Smooth muscle cell (in vitro differentiated cells): ENCODE measurements around the gene VPS41. TPM values are rescaled to one million over a fixed set of nuclear protein-coding genes. Genes with fewer than 3 reads are reported as not detected.

Experiments used
- DNase-seq: peaks from one replicate; lab custom pipeline; 2025; ENCODE audit not compliant: unreplicated experiment; lab: John Stamatoyannopoulos, UW
- H2AFZ ChIP-seq: fragments of 200-600 bp; sonication (generic); 2 replicates; pipeline ENCODE4 v1.6.0; 2016; ENCODE audit warnings: antibody characterized with exemption, low read depth, mild to moderate bottlenecking
- H3F3A ChIP-seq: fragments of 200-600 bp; sonication (generic); 2 replicates; pipeline ENCODE4 v1.6.0; 2017; ENCODE audit warnings: antibody characterized with exemption, low read depth
- H3K27ac ChIP-seq: fragments of 200-600 bp; sonication (generic); 2 replicates; pipeline ENCODE4 v1.5.1; 2016; ENCODE audit warnings: low read depth, mild to moderate bottlenecking
- H3K27me3 ChIP-seq: fragments of 200-600 bp; sonication (generic); 2 replicates; pipeline ENCODE4 v1.6.1; 2016; ENCODE audit warnings: low read depth, mild to moderate bottlenecking
- H3K36me3 ChIP-seq: fragments of 200-600 bp; sonication (generic); 2 replicates; pipeline ENCODE4 v1.5.1; 2016; ENCODE audit warnings: low read depth
- H3K4me1 ChIP-seq: fragments of 200-600 bp; sonication (generic); 2 replicates; pipeline ENCODE4 v1.5.1; 2016; ENCODE audit warnings: low read depth
- H3K4me2 ChIP-seq: fragments of 200-600 bp; sonication (generic); 2 replicates; pipeline ENCODE4 v1.6.0; 2016; ENCODE audit warnings: mild to moderate bottlenecking
- H3K4me3 ChIP-seq: fragments of 200-600 bp; sonication (generic); 2 replicates; pipeline ENCODE4 v1.5.1; 2016; ENCODE audit warnings: mild to moderate bottlenecking
- H3K79me2 ChIP-seq: fragments of 200-600 bp; sonication (generic); 2 replicates; pipeline ENCODE4 v1.6.0; 2016; ENCODE audit warnings: low read depth, mild to moderate bottlenecking
- H3K9ac ChIP-seq: fragments of 200-600 bp; sonication (generic); 2 replicates; pipeline ENCODE4 v1.6.0; 2016; ENCODE audit warnings: low read depth
- H3K9me3 ChIP-seq: fragments of 200-600 bp; sonication (generic); replicated peaks from 2 replicates; pipeline ENCODE4 v1.5.1; 2016; ENCODE audit warnings: low read depth
- H4K20me1 ChIP-seq: fragments of 200-600 bp; sonication (generic); 2 replicates; pipeline ENCODE4 v1.6.0; 2016; ENCODE audit warnings: low read depth
- WGBS: methylation state at CpG from one replicate; pipeline ENCODE4 v1.1.7; 2016; ENCODE audit warnings: low lambda C conversion rate; 5-methylcytosine and 5-hydroxymethylcytosine counted together
- polyA plus RNA-seq: library from polyadenylated mRNA; unstranded; fragments of >200 nt; fragmentation: Nextera tagmentation; extraction: Ambion mirVana; gene quantifications from 2 replicates; pipeline ENCODE4 v1.2.1, GENCODE V29; 2016
- total RNA-seq: library from RNA; depleted of rRNA; stranded (reverse); fragments of >200 nt; gene quantifications from 2 replicates; pipeline ENCODE4 v1.2.3, GENCODE V29; 2014
- TF ChIP-seq, protein P1 (sequence below): fragments of 200-600 bp; sonication (generic); IDR thresholded peaks from 2 replicates; pipeline ENCODE4 v1.5.1; 2017; ENCODE audit warnings: borderline replicate concordance, mild to moderate bottlenecking, antibody characterized with exemption; ENCODE audit not compliant: insufficient read depth, poor library complexity, severe bottlenecking

Gene VPS41
- total and polyA plus RNA-seq, 2 experiments from 2014 or later = 22.1 to 39.7 TPM

DNA sequence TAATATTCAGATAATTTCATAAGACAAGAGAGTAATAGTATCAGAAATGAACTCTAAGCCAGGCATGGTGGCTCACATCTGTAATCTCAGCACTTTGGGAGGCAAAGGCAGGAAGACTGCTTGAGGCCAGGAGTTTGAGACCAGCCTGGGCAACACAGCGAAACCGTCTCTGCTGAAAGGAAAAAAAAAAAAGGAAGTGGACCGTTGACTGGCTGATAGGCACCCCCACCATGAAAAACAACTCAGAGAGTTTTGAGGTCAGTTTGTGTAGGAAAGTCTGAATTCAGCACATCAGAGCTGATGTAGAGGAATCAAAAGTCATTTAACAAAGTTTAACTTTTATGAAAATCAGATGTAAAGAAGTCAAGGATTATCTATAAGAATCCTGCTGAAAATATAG is 214.7 kb downstream of the VPS41 start:
- Histone ChIP-seq H4K20me1 (no peaks in the 10 kb centered on the region), H3K36me3 (no peaks in the 10 kb centered on the region), H3F3A (no peaks in the 10 kb centered on the region), H3K27ac (no peak overlapping the region), H3K4me1 (no peaks in the 10 kb centered on the region), H3K9me3 (no peaks in the 10 kb centered on the region), H3K4me3 (no peak overlapping the region), H3K79me2 (no peaks in the 10 kb centered on the region), H2AFZ (no peak overlapping the region), H3K27me3 (no peaks in the 10 kb centered on the region), H3K4me2 (no peak overlapping the region), H3K9ac (no peak overlapping the region)
- WGBS = 79% methylated on average over 3 of the region's 3 CpGs
- TF ChIP-seq, protein P1, sequence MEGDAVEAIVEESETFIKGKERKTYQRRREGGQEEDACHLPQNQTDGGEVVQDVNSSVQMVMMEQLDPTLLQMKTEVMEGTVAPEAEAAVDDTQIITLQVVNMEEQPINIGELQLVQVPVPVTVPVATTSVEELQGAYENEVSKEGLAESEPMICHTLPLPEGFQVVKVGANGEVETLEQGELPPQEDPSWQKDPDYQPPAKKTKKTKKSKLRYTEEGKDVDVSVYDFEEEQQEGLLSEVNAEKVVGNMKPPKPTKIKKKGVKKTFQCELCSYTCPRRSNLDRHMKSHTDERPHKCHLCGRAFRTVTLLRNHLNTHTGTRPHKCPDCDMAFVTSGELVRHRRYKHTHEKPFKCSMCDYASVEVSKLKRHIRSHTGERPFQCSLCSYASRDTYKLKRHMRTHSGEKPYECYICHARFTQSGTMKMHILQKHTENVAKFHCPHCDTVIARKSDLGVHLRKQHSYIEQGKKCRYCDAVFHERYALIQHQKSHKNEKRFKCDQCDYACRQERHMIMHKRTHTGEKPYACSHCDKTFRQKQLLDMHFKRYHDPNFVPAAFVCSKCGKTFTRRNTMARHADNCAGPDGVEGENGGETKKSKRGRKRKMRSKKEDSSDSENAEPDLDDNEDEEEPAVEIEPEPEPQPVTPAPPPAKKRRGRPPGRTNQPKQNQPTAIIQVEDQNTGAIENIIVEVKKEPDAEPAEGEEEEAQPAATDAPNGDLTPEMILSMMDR = no peak
- no peak for DNase-seq

GRCh38 chr7:38686888-38687287 is 222.1 kb downstream of the VPS41 start:
- Histone ChIP-seq H3K27me3 (no peaks in the 10 kb centered on the region), H3K27ac (no peak overlapping the region), H3K79me2 (no peaks in the 10 kb centered on the region), H2AFZ (no peak overlapping the region), H3K4me1 (no peaks in the 10 kb centered on the region), H3K4me3 (no peak overlapping the region), H3K9ac (no peak overlapping the region), H3K36me3 (no peaks in the 10 kb centered on the region), H3K9me3 (no peaks in the 10 kb centered on the region), H4K20me1 (no peaks in the 10 kb centered on the region), H3K4me2 (no peak overlapping the region), H3F3A (no peaks in the 10 kb centered on the region)
- WGBS = 88% methylated on average over 7 of the region's 7 CpGs
- no peak for DNase-seq
- TF ChIP-seq, protein P1 = no peak

- H3K4me2 ChIP-seq = no peak overlapping the region
- no peak overlapping the region for H3K27ac ChIP-seq
- H2AFZ ChIP-seq = no peak overlapping the region
- H3K9ac ChIP-seq = no peak overlapping the region
- no peak overlapping the region for H3K4me3 ChIP-seq
- no peaks in the 10 kb centered on the region for H4K20me1 ChIP-seq
- TF ChIP-seq, protein P1 = no peak
- H3K4me1 ChIP-seq = no peaks in the 10 kb centered on the region
- H3K79me2 ChIP-seq = no peaks in the 10 kb centered on the region
- H3K27me3 ChIP-seq = no peaks in the 10 kb centered on the region
- no peaks in the 10 kb centered on the region for H3K9me3 ChIP-seq
- H3K36me3 ChIP-seq = no peaks in the 10 kb centered on the region
- DNase-seq = no peak
- WGBS = 91% methylated on average over 21 of the region's 21 CpGs
- H3F3A ChIP-seq = no peaks in the 10 kb centered on the region
Measured at GRCh38 chr7:38685851-38686250, 223.1 kb downstream of the VPS41 start.

GRCh38 chr7:38682606-38683005 is 226.4 kb downstream of the VPS41 start:
- DNase-seq = no peak
- Histone ChIP-seq H3F3A (no peaks in the 10 kb centered on the region), H4K20me1 (no peaks in the 10 kb centered on the region), H3K4me3 (no peak overlapping the region), H3K79me2 (no peaks in the 10 kb centered on the region), H3K27ac (no peak overlapping the region), H3K9me3 (no peaks in the 10 kb centered on the region), H2AFZ (no peak overlapping the region), H3K36me3 (no peaks in the 10 kb centered on the region), H3K4me2 (no peak overlapping the region), H3K9ac (no peak overlapping the region), H3K27me3 (no peaks in the 10 kb centered on the region), H3K4me1 (no peaks in the 10 kb centered on the region)
- TF ChIP-seq, protein P1 = no peak
- WGBS = 90% methylated on average over 3 of the region's 3 CpGs
